K562 (cell line): ENCODE data around the gene HECW1. TPM values are rescaled to one million over a fixed set of nuclear protein-coding genes. Genes with fewer than 3 reads are reported as not detected.

Source experiments
- C11orf30 ChIP-seq: fragments of 450-650 bp; IDR thresholded peaks from 2 replicates; pipeline ENCODE4 v1.6.1; 2016; ENCODE audit warnings: low read depth, mild to moderate bottlenecking
- CREB1 ChIP-seq, 2 experiments: sonication (generic) in 1 of 2; formaldehyde crosslinking in 1 of 2; IDR thresholded peaks; 2 replicates each; pipeline versions ENCODE4 v1.6.1 to v1.8.0; 2012 to 2022; ENCODE audit warnings: inconsistent platforms in 1 of 2, mild to moderate bottlenecking in 1 of 2, missing genetic modification reagents in 1 of 2, moderate library complexity in 1 of 2
- CTCFL ChIP-seq: IDR thresholded peaks from 2 replicates; pipeline ENCODE4 v1.6.1; 2011; ENCODE audit warnings: borderline replicate concordance, low read depth, mild to moderate bottlenecking, moderate library complexity, low read length; ENCODE audit not compliant: insufficient read depth, poor library complexity, severe bottlenecking
- CXXC5 ChIP-seq: fragments of 250-450 bp; sonication (Bioruptor Pico); IDR thresholded peaks from 2 replicates; pipeline ENCODE4 v1.8.0; 2022; ENCODE audit warnings: inconsistent platforms, mild to moderate bottlenecking, moderate library complexity
- EP300 ChIP-seq: IDR thresholded peaks from 2 replicates; pipeline ENCODE4 v1.6.1; 2012; ENCODE audit warnings: low read length, improper control_type of control experiment
- KAT7 ChIP-seq: sonication (generic); formaldehyde crosslinking; IDR thresholded peaks from 2 replicates; pipeline ENCODE4 v1.8.0; 2022; ENCODE audit warnings: missing genetic modification reagents, mild to moderate bottlenecking, borderline replicate concordance
- NR2C2 ChIP-seq, 2 experiments: fragments of 200-800 bp in 1 of 2; sonication (Bioruptor generic) in 1 of 2; sonication (generic) in 1 of 2; formaldehyde crosslinking in 1 of 2; IDR thresholded peaks; 2 replicates each; pipeline versions ENCODE4 v1.6.1 to v1.8.0; 2016 to 2022; ENCODE audit warnings: mild to moderate bottlenecking in 1 of 2, missing compliant biosample characterization in 1 of 2, missing genetic modification characterization in 1 of 2, missing genetic modification reagents in 1 of 2
- RFX7 ChIP-seq: fragments of 250-450 bp; sonication (Bioruptor Pico); IDR thresholded peaks from 2 replicates; pipeline ENCODE4 v1.5.1; 2021; ENCODE audit warnings: mild to moderate bottlenecking
- TOE1 ChIP-seq, 2 experiments: fragments of 450-650 bp in 1 of 2; sonication (generic) in 1 of 2; formaldehyde crosslinking in 1 of 2; IDR thresholded peaks; 2 replicates each; pipeline versions ENCODE4 v1.7.1 to v1.8.0; 2016 to 2022; ENCODE audit warnings: borderline replicate concordance in 2 of 2, mild to moderate bottlenecking in 2 of 2, antibody characterized with exemption in 1 of 2, inconsistent platforms in 1 of 2, low read depth in 1 of 2, missing genetic modification reagents in 1 of 2, moderate library complexity in 1 of 2
- YY1 ChIP-seq, 3 experiments: IDR thresholded peaks; 2 replicates each; pipeline ENCODE4 v1.6.1; 2011; ENCODE audit warnings: low read length in 2 of 3, mild to moderate bottlenecking in 2 of 3, moderate library complexity in 2 of 3, borderline replicate concordance in 1 of 3, control low read depth in 1 of 3, low read depth in 1 of 3; ENCODE audit not compliant: insufficient read depth in 3 of 3, insufficient replicate concordance in 2 of 3, control insufficient read depth in 1 of 3, insufficient read length in 1 of 3; ENCODE audit errors: extremely low read depth in 1 of 3
- ZBTB17 ChIP-seq: fragments of 450-650 bp; formaldehyde crosslinking; IDR thresholded peaks from 2 replicates; pipeline ENCODE4 v1.4.0; 2020; ENCODE audit warnings: mild to moderate bottlenecking
- ZBTB7A ChIP-seq: IDR thresholded peaks from 2 replicates; pipeline ENCODE4 v1.6.1; 2011; ENCODE audit warnings: low read depth, mild to moderate bottlenecking, low read length, moderate library complexity, borderline replicate concordance; ENCODE audit not compliant: control insufficient read depth
- ZFPM2 ChIP-seq: fragments of 250-450 bp; sonication (Bioruptor Pico); IDR thresholded peaks from 2 replicates; pipeline ENCODE4 v1.5.1; 2022; ENCODE audit warnings: mild to moderate bottlenecking
- ZNF232 ChIP-seq: sonication (generic); formaldehyde crosslinking; IDR thresholded peaks from 2 replicates; pipeline ENCODE4 v1.8.0; 2022; ENCODE audit warnings: mild to moderate bottlenecking, missing genetic modification reagents
- ZNF511 ChIP-seq: sonication (generic); formaldehyde crosslinking; IDR thresholded peaks from 2 replicates; pipeline ENCODE4 v1.8.0; 2022; ENCODE audit warnings: mild to moderate bottlenecking, missing genetic modification reagents
- polyA plus RNA-seq, 8 experiments: library from polyadenylated mRNA; depleted of rRNA in 4 of 8; stranded (reverse) in 5 of 8; unstranded in 3 of 8; fragments of >200 nt; fragmentation: Nextera tagmentation in 2 of 8; fragmentation: Illumina TruSeq in 1 of 8; extraction: Ambion mirVana in 2 of 8; extraction: Trizol in 1 of 8; gene quantifications; 2 replicates each; pipeline versions ENCODE4 v1.2.1 to v1.2.3, GENCODE V29; 2011 to 2014; ENCODE audit warnings: inconsistent platforms in 1 of 8, missing spikeins in 1 of 8
- total RNA-seq, 7 experiments: library from RNA; depleted of rRNA in 6 of 7; stranded (reverse); fragments of >200 nt in 6 of 7; fragmentation: Illumina TruSeq in 2 of 7; extraction: Trizol in 2 of 7; gene quantifications; 2 replicates each; pipeline versions ENCODE4 v1.2.1 to v1.2.3, GENCODE V29; 2011 to 2021; ENCODE audit warnings: low replicate concordance in 1 of 7
- TF ChIP-seq, protein P1 (sequence below): fragments of 250-450 bp; sonication (Bioruptor Pico); IDR thresholded peaks from 2 replicates; pipeline ENCODE4 v1.8.0; 2021; ENCODE audit warnings: mild to moderate bottlenecking, moderate library complexity
- TF ChIP-seq, protein P2 (sequence below): conservative IDR thresholded peaks from 2 replicates; pipeline ENCODE4 v1.6.1; 2011; ENCODE audit warnings: low read depth, mild to moderate bottlenecking, low read length; ENCODE audit not compliant: control insufficient read depth
- TF ChIP-seq, protein P3 (sequence below): sonication (generic); formaldehyde crosslinking; IDR thresholded peaks from 2 replicates; pipeline ENCODE4 v1.9.0; 2022; ENCODE audit warnings: mild to moderate bottlenecking, missing genetic modification reagents

The HECW1 gene
- total and polyA plus RNA-seq, 9 of the 15 experiments (the other 6 are each of a cell fraction or from before 2014, with no cell fraction given) = 0.07 to 0.31 (median 0.13) TPM; not detected in 4

GRCh38 chr7:43583424-43584194 is 471.2 kb downstream of the HECW1 start (continued):
- TF ChIP-seq KAT7 (CRISPR knock-in tag) (no peak), C11orf30 (peak; percentile 62), EP300 (peak; percentile 51), TOE1 (IDR thresholded peaks at IDR 0.05; ENCODE audit: borderline replicate concordance) (no peak), TOE1 (CRISPR knock-in tag; IDR thresholded peaks at IDR 0.05; ENCODE audit: borderline replicate concordance, low read depth) (0 out of 2 replicates have a peak, but pooled peaks have one; percentile 38), ZBTB7A (0 out of 2 replicates have a peak, but pooled peaks have one; percentile 8), RFX7 (no peak), ZNF511 (CRISPR knock-in tag) (peak; percentile 58; the same call in 1 of the 2 replicates), CREB1 (IDR thresholded peaks at IDR 0.05) (0 out of 2 replicates have a peak, but pooled peaks have one; percentile 64), CREB1 (CRISPR knock-in tag; IDR thresholded peaks at IDR 0.05) (no peak), CTCFL (peak; percentile 21), ZBTB17 (0 out of 2 replicates have a peak, but pooled peaks have one; percentile 47), YY1 (IDR thresholded peaks at IDR 0.05; ENCODE audit: borderline replicate concordance in 1 of 3, control insufficient read depth in 1 of 3, extremely low read depth in 1 of 3, insufficient read depth in 3 of 3, insufficient read length in 1 of 3, insufficient replicate concordance in 2 of 3, low read depth in 1 of 3, low read length in 2 of 3) (peak in 1 of 3 experiments; percentile 50), NR2C2 (CRISPR knock-in tag; IDR thresholded peaks at IDR 0.05) (peak; percentile 61), NR2C2 (tag; IDR thresholded peaks at IDR 0.05) (no peak), CXXC5 (CRISPR knock-in tag) (peak; percentile 88), ZNF232 (CRISPR knock-in tag) (no peak), ZFPM2 (no peak)
- TF ChIP-seq, protein P1, sequence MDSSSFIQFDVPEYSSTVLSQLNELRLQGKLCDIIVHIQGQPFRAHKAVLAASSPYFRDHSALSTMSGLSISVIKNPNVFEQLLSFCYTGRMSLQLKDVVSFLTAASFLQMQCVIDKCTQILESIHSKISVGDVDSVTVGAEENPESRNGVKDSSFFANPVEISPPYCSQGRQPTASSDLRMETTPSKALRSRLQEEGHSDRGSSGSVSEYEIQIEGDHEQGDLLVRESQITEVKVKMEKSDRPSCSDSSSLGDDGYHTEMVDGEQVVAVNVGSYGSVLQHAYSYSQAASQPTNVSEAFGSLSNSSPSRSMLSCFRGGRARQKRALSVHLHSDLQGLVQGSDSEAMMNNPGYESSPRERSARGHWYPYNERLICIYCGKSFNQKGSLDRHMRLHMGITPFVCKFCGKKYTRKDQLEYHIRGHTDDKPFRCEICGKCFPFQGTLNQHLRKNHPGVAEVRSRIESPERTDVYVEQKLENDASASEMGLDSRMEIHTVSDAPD (CRISPR knock-in tag) = no peak
- TF ChIP-seq, protein P2, sequence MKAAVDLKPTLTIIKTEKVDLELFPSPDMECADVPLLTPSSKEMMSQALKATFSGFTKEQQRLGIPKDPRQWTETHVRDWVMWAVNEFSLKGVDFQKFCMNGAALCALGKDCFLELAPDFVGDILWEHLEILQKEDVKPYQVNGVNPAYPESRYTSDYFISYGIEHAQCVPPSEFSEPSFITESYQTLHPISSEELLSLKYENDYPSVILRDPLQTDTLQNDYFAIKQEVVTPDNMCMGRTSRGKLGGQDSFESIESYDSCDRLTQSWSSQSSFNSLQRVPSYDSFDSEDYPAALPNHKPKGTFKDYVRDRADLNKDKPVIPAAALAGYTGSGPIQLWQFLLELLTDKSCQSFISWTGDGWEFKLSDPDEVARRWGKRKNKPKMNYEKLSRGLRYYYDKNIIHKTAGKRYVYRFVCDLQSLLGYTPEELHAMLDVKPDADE = peak; percentile 75; the same call in 1 of the 2 replicates
- TF ChIP-seq, protein P3, sequence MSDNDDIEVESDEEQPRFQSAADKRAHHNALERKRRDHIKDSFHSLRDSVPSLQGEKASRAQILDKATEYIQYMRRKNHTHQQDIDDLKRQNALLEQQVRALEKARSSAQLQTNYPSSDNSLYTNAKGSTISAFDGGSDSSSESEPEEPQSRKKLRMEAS = peak; percentile 59
